Measurements from ENCODE around the gene KNSTRN.

KNSTRN gene, protein sequence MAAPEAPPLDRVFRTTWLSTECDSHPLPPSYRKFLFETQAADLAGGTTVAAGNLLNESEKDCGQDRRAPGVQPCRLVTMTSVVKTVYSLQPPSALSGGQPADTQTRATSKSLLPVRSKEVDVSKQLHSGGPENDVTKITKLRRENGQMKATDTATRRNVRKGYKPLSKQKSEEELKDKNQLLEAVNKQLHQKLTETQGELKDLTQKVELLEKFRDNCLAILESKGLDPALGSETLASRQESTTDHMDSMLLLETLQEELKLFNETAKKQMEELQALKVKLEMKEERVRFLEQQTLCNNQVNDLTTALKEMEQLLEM

DNA sequence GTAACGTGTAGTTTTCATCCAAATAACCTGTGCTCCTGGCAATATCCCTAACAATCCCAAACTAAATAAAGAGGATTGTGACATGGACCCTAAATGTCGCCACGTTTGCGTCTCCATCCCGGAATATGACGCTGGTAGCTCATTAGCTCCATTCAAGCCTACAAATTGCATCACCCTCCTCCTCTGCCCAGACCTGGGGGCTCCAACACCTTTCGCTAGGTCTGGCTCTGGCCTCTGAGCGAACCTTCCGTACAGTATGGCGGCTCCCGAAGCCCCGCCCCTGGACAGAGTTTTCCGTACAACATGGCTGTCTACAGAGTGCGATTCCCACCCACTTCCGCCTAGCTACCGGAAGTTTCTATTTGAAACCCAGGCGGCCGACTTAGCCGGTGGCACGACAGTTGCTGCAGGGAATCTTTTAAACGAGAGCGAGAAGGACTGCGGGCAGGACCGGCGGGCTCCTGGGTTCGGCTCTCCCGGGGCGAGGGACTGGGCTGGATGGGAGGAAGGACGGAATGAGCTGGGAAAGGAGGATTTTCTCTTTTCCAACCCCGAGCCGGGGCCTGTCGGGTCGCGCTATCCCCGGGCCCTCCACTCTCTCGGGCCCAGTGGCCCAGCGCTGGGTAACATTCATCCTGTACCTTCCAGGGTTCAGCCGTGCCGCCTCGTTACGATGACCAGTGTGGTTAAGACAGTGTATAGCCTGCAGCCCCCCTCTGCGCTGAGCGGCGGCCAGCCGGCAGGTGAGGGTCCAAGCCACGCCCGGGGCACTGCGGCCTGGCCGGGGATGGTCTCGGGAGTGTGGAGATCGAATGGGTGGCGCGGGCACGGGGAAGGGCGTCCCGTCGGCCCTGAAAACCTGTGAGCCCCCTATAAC lies at the start of gene KNSTRN:
Gene KNSTRN (plus strand): TSS at position 142 of the 877 bp plus-strand sequence. CDS start 115 bp downstream, at position 257.
- DNase-seq, result peak; percentile 71 to 80

DNA sequence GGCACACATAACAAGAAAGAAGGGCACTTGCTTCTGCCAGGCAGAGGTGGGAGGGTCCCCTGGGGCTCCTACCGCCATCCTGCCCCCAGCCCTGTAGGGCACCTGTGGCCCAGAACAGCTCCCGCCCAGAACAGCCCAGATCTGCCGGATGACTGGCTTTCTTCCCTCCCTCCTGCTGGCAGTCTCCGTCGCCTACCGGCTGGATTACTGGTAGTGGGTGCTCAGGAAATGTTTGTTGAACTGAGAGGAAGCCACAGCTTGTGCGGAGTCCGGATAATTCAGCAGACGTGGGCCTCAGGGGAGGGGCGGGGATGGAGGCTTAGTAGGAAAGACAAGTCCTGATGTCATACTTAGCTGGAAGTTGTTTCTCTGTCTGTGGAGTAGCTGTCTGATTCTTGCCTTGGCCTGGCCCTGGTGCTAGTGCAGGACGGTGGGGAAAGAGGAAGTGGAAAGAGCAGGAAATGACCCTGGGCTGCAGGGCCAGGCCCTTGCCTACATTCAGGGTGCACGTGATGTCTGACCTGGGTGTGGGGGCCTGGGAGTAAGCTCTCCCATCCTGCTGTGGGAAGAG lies 48.5 kb upstream of the KNSTRN start:
- peak; percentile 92 to 95 for DNase-seq

GRCh38 chr15:40334541-40334940 lies 48.0 kb upstream of the KNSTRN start:
- no peak for DNase-seq

- DNase-seq, result no peak
Observed at GRCh38 chr15:40334941-40335795, 47.4 kb upstream of the KNSTRN start.

GRCh38 chr15:40335938-40336743 lies 46.4 kb upstream of the KNSTRN start:
- DNase-seq, result no peak

- DNase-seq, result no peak
Observed at GRCh38 chr15:40336744-40337122, 45.8 kb upstream of the KNSTRN start.

DNA sequence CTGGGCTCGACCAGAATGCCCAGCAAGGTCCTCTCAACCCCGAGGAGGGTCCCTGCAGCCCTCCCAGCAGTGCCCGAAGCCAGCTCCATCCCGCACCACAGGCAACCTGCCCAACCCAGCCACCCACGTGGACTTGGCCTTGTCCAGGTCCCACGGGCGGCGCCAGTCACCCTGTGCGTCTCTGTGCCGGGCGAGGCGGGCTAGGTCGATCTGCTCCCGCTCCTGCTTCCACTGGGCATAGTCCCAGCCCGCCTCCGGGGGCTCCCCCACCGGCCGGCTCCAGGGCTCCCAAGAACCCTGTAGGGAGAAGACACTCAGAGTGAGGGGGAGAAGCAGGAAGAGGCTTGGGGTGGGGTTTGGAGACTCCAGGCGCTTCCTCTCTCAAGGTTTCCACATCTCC lies 44.9 kb upstream of the KNSTRN start:
- no peak for DNase-seq

- DNase-seq, result peak; percentile 58 to 71
Observed at GRCh38 chr15:40338041-40338657, 44.4 kb upstream of the KNSTRN start.

DNA sequence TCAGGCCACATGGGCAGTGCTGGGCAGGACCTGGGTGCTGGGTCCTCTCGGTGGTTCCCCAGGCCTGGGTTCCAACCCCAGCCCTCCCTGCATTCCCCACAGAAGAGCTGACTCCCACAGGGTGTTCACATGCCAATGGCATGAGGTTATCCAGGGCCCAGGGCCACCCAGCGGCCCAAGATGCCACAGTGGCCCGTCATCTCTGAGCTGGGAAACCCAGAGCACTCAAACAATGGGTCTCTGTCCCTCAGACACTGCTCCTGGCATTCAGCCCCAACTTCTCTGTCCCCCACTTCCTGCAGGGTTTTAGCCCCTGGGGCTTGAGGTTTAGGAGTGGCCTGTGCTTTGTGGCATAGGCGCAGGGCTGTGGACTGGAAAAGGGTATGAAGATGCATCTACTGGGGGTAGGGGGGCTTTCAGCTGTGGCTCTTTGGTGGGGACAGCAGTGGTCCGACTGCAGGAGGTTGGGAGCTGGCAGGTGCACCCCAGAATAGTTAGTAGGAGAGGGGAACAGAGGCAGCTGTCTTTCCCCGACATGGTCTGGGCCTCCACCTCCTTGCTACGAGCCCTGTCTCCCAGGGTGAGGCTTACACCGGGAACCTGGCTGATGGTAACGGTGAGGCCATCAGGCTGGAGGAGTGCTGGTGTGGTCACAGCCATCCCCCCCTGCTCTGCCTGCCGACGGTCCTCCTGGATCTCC lies 43.5 kb upstream of the KNSTRN start:
- no peak for DNase-seq

- no peak for DNase-seq
Observed at GRCh38 chr15:40339621-40339945, 42.9 kb upstream of the KNSTRN start.

- no peak for DNase-seq
Observed at GRCh38 chr15:40340038-40340739, 42.3 kb upstream of the KNSTRN start.

GRCh38 chr15:40340740-40341400 lies 41.7 kb upstream of the KNSTRN start, which contains the start of gene CCDC9B:
TSS of gene CCDC9B (minus strand) at chr15:40340939. CDS start at chr15:40340819, 120 bp downstream.
- peak in 1 of 2 experiments; percentile 28 for DNase-seq

DNA sequence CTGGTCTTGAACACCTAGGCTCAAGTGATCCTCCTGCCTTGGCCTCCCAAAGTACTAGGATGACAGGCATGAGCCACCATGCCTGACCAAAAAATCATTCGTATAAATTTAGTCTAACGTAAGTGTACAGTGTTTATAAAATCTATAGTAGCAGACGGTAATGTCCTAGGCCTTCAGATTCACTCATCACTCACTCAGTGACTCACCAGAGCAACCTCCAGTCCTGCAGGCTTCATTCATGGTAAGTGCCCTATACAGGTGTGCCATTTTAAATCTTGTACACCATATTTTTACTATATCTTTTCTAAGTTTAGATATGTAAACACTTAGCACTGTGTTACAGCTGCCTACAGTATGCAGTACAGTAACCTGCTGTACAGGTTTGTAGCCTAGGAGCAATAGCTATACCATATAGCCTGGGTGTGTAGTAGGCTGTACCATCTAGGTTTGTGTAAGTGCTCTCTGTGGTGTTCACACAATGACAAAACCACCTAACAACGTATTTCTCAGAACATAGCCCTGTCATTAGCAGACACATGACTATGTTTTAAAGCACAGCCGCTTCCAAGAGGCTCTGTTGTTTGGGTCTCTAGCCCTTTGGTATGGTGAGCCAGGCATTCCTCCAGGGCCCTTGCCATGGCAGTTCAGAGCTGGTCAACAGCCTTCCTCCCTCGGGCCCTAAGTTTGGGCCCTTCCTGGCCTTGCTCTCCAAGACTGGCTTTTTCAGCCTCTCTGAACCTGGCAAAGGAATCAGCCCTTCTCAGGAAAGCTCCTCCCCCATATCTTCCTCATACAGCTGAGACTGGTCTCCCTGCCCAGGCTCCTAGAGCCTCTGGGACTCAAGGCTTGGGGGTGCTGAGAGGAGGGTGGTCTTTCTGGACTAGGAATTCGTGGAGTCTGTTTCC lies 39.9 kb upstream of the KNSTRN start:
- DNase-seq, result no peak

DNA sequence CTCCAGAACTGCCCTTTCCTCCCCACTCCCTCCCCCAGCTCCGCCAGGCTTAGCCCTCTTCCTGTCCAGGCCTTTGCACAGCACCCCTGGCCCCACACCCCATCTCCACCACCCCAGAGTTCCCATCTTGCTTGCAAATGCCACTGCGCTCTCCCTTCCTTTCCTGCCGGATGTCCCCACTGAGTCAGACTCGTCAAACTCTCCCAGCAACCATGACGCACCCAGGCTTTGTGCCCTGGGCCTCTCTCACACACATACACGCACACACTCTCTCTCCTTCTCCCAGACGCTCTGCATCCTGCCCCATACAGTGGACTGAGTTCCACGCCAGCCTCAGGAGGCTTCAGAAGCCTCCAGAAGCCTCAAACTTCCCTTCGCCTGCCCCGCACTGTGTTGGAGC lies 39.0 kb upstream of the KNSTRN start:
- DNase-seq, result peak; percentile 71 to 74

- DNase-seq, result no peak
Observed at GRCh38 chr15:40344217-40344616, 38.3 kb upstream of the KNSTRN start.

DNA sequence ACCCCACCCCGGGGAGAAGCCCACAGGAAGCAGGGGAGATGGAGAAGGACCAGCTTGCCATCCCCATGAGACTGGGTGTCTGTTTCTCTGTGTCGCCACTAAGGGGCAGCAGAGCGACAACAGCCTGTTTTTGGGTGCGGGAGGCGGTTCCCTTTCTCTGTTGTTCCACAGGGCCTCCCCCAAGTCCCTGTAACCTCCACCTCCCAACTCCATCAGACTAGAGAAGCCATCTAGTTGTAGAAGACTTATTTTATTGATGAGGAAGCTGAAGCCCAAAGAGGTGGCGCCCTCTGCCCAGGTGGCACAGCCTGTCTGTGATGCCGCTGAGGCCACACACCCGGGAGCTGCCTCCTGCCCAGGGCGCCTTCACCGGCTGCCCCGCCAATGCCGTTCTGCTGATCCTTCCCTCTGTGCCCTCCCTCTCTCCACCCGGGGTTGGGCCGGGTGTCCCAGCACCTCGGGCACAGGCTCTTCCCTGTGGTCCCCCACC lies 37.8 kb upstream of the KNSTRN start:
- DNase-seq, result peak; percentile 66 to 67

- DNase-seq, result no peak
Observed at GRCh38 chr15:40345225-40345866, 37.2 kb upstream of the KNSTRN start.

Data from Kasumi-1 (cell line).